Liver (tissue), 9 donors: ENCODE measurements around the gene LPP. TPM values are rescaled to one million over a fixed set of nuclear protein-coding genes. Genes with fewer than 3 reads are reported as not detected.

Source experiments
- DNase-seq: peaks from one replicate; pipeline ENCODE4 v3.0.0-alpha.2; 2017; ENCODE audit warnings: low spot score
- H3K27ac ChIP-seq, 2 donors: one replicate each; pipeline ENCODE4 v1.7.0; 2013; ENCODE audit warnings: inconsistent platforms in 2 of 2, low read length in 2 of 2, control low read depth in 1 of 2, low read depth in 1 of 2, mild to moderate bottlenecking in 1 of 2
- H3K27me3 ChIP-seq, 4 donors: one replicate each; pipeline versions ENCODE4 v1.6.1 to v1.7.0; 2013; ENCODE audit warnings: low read length in 3 of 4, inconsistent platforms in 1 of 4, mild to moderate bottlenecking in 1 of 4, moderate library complexity in 1 of 4; ENCODE audit not compliant: control insufficient read depth in 4 of 4, insufficient read depth in 4 of 4
- H3K36me3 ChIP-seq, 4 donors: one replicate each; pipeline versions ENCODE4 v1.6.1 to v1.7.0; 2013; ENCODE audit warnings: low read length in 3 of 4, mild to moderate bottlenecking in 3 of 4, low read depth in 1 of 4, moderate library complexity in 1 of 4; ENCODE audit not compliant: control insufficient read depth in 4 of 4, insufficient read depth in 3 of 4
- H3K4me1 ChIP-seq, 4 donors: one replicate each; pipeline versions ENCODE4 v1.6.1 to v1.7.0; 2013; ENCODE audit warnings: low read length in 3 of 4, mild to moderate bottlenecking in 3 of 4, moderate library complexity in 1 of 4; ENCODE audit not compliant: control insufficient read depth in 4 of 4, insufficient read depth in 4 of 4
- H3K4me3 ChIP-seq, 3 donors: one replicate each; pipeline versions ENCODE4 v1.6.1 to v1.7.0; 2013; ENCODE audit warnings: low read length in 3 of 3, control low read depth in 1 of 3, low read depth in 1 of 3, mild to moderate bottlenecking in 1 of 3
- H3K9ac ChIP-seq, 2 donors: one replicate each; pipeline ENCODE4 v1.7.0; 2013; ENCODE audit warnings: low read length in 2 of 2, mild to moderate bottlenecking in 2 of 2, moderate library complexity in 2 of 2, control low read depth in 1 of 2, low read depth in 1 of 2
- H3K9me3 ChIP-seq, 4 donors: one replicate each; pipeline versions ENCODE4 v1.6.1 to v1.7.0; 2013; ENCODE audit warnings: low read length in 3 of 4; ENCODE audit not compliant: control insufficient read depth in 4 of 4
- EGR1 ChIP-seq, 2 donors: IDR thresholded peaks; 2 replicates each; pipeline ENCODE4 v1.6.1; 2016 to 2018; ENCODE audit warnings: antibody characterized with exemption in 2 of 2, low read depth in 2 of 2
- FOXA2 ChIP-seq: IDR thresholded peaks from 2 replicates; pipeline ENCODE4 v1.6.1; 2016; ENCODE audit warnings: antibody characterized with exemption
- GABPA ChIP-seq, 2 donors: IDR thresholded peaks in 1 of 2; conservative IDR thresholded peaks in 1 of 2; 2 replicates each; pipeline ENCODE4 v1.6.1; 2016; ENCODE audit warnings: antibody characterized with exemption in 2 of 2, mild to moderate bottlenecking in 1 of 2, moderate library complexity in 1 of 2
- HNF4A ChIP-seq, 2 donors: conservative IDR thresholded peaks; 2 replicates each; pipeline ENCODE4 v1.6.1; 2016; ENCODE audit warnings: antibody characterized with exemption in 2 of 2, mild to moderate bottlenecking in 2 of 2
- HNF4G ChIP-seq: IDR thresholded peaks from 2 replicates; pipeline ENCODE4 v1.6.1; 2016; ENCODE audit warnings: antibody characterized with exemption
- JUND ChIP-seq, 2 donors: IDR thresholded peaks; 2 replicates each; pipeline ENCODE4 v1.6.1; 2016; ENCODE audit warnings: antibody characterized with exemption in 2 of 2
- MAX ChIP-seq: IDR thresholded peaks from 2 replicates; pipeline ENCODE4 v1.6.1; 2016; ENCODE audit warnings: antibody characterized with exemption
- NR2F2 ChIP-seq: IDR thresholded peaks from 2 replicates; pipeline ENCODE4 v1.6.1; 2016; ENCODE audit warnings: antibody characterized with exemption
- RAD21 ChIP-seq, 2 donors: IDR thresholded peaks; 2 replicates each; pipeline ENCODE4 v1.6.1; 2016; ENCODE audit warnings: antibody characterized with exemption in 2 of 2, mild to moderate bottlenecking in 2 of 2
- RXRA ChIP-seq, 2 donors: IDR thresholded peaks; 2 replicates each; pipeline ENCODE4 v1.6.1; 2017 to 2018; ENCODE audit warnings: antibody characterized with exemption in 2 of 2, mild to moderate bottlenecking in 1 of 2
- SP1 ChIP-seq: IDR thresholded peaks from 2 replicates; pipeline ENCODE4 v1.6.1; 2018; ENCODE audit warnings: antibody characterized with exemption, mild to moderate bottlenecking
- TAF1 ChIP-seq: conservative IDR thresholded peaks from 2 replicates; pipeline ENCODE4 v1.6.1; 2016; ENCODE audit warnings: antibody characterized with exemption, mild to moderate bottlenecking
- YY1 ChIP-seq: IDR thresholded peaks from 2 replicates; pipeline ENCODE4 v1.6.1; 2016; ENCODE audit warnings: antibody characterized with exemption, mild to moderate bottlenecking
- ZBTB33 ChIP-seq: IDR thresholded peaks from 2 replicates; pipeline ENCODE4 v1.6.1; 2016; ENCODE audit warnings: antibody characterized with exemption
- WGBS: extraction: QIAGEN DNeasy Blood & Tissue Kit; methylation state at CpG from one replicate; pipeline ENCODE4 v1.1.7; 2013; 5-methylcytosine and 5-hydroxymethylcytosine counted together
- polyA plus RNA-seq, 2 donors: library from polyadenylated mRNA; stranded (reverse) in 1 of 2; unstranded in 1 of 2; fragments of 200-250 nt in 1 of 2; fragments of >200 nt in 1 of 2; fragmentation: Nextera tagmentation in 1 of 2; extraction: Ambion mirVana in 1 of 2; gene quantifications; one replicate each; pipeline versions ENCODE4 v1.2.1 to v1.2.3, GENCODE V29; 2013 to 2015
- total RNA-seq, 2 donors: library from RNA; depleted of rRNA; stranded (reverse); fragments of >200 nt; gene quantifications; one replicate each; pipeline ENCODE4 v1.2.3, GENCODE V29; 2014
- TF ChIP-seq, protein P1 (sequence below): IDR thresholded peaks from 2 replicates; pipeline ENCODE4 v1.6.1; 2016; ENCODE audit warnings: antibody characterized with exemption, mild to moderate bottlenecking
- TF ChIP-seq, protein P2 (sequence below): fragments of 150-350 bp; IDR thresholded peaks from 2 replicates; pipeline ENCODE4 v1.5.1; 2017; ENCODE audit warnings: improper control_type of control experiment, low read depth, low read length; ENCODE audit not compliant: missing input control
- donor health status: healthy.
- donor health status: healthy.
- donor health status: healthy.
- donor health status: healthy.
- donor health status: healthy.

Gene LPP
- total and polyA plus RNA-seq, 4 donors: 3.3 to 53.7 (median 28.2) TPM

- Histone ChIP-seq H3K4me1 (no peaks in the 10 kb centered on the region), H3K9ac (no peak overlapping the region), H3K36me3 (peaks cover 0 to 2% (median 0%) of the 10 kb centered on the region in 4 donors), H3K4me3 (no peak overlapping the region), H3K27ac (no peak overlapping the region), H3K27me3 (no peaks in the 10 kb centered on the region), H3K9me3 (no peaks in the 10 kb centered on the region)
- TF ChIP-seq, protein P1, sequence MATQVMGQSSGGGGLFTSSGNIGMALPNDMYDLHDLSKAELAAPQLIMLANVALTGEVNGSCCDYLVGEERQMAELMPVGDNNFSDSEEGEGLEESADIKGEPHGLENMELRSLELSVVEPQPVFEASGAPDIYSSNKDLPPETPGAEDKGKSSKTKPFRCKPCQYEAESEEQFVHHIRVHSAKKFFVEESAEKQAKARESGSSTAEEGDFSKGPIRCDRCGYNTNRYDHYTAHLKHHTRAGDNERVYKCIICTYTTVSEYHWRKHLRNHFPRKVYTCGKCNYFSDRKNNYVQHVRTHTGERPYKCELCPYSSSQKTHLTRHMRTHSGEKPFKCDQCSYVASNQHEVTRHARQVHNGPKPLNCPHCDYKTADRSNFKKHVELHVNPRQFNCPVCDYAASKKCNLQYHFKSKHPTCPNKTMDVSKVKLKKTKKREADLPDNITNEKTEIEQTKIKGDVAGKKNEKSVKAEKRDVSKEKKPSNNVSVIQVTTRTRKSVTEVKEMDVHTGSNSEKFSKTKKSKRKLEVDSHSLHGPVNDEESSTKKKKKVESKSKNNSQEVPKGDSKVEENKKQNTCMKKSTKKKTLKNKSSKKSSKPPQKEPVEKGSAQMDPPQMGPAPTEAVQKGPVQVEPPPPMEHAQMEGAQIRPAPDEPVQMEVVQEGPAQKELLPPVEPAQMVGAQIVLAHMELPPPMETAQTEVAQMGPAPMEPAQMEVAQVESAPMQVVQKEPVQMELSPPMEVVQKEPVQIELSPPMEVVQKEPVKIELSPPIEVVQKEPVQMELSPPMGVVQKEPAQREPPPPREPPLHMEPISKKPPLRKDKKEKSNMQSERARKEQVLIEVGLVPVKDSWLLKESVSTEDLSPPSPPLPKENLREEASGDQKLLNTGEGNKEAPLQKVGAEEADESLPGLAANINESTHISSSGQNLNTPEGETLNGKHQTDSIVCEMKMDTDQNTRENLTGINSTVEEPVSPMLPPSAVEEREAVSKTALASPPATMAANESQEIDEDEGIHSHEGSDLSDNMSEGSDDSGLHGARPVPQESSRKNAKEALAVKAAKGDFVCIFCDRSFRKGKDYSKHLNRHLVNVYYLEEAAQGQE: no peak
- TF ChIP-seq MAX: no peak
- TF ChIP-seq GABPA (IDR thresholded peaks at IDR 0.05 in 1 of 2, conservative IDR thresholded peaks at IDR 0.05 in 1 of 2): no peak
- TF ChIP-seq NR2F2: no peak
- TF ChIP-seq RAD21 (IDR thresholded peaks at IDR 0.05): no peak
- TF ChIP-seq HNF4A (conservative IDR thresholded peaks at IDR 0.05): no peak
- TF ChIP-seq FOXA2: no peak
- TF ChIP-seq SP1: no peak
- TF ChIP-seq ZBTB33: no peak
- no peak for TF ChIP-seq RXRA (IDR thresholded peaks at IDR 0.05)
- no peak for TF ChIP-seq JUND (IDR thresholded peaks at IDR 0.05)
- DNase-seq: no peak
- WGBS: 91% methylated on average over 1 of the region's 1 CpG
Observed at GRCh38 chr3:188367678-188368077, 213.7 kb downstream of the LPP start.

- DNase-seq: no peak
- Histone ChIP-seq H3K27ac (no peak overlapping the region), H3K9ac (no peak overlapping the region), H3K27me3 (no peaks in the 10 kb centered on the region), H3K4me3 (no peak overlapping the region), H3K9me3 (no peaks in the 10 kb centered on the region), H3K36me3 (no peaks in the 10 kb centered on the region), H3K4me1 (no peaks in the 10 kb centered on the region)
- 97% methylated on average over 3 of the region's 3 CpGs for WGBS
- TF ChIP-seq HNF4A (conservative IDR thresholded peaks at IDR 0.05) (no peak), HNF4G (no peak), JUND (IDR thresholded peaks at IDR 0.05) (no peak), FOXA2 (no peak), EGR1 (IDR thresholded peaks at IDR 0.05; ENCODE audit: low read depth in 2 of 2) (no peak), YY1 (no peak), NR2F2 (no peak), RXRA (IDR thresholded peaks at IDR 0.05) (no peak), ZBTB33 (no peak), TAF1 (no peak), SP1 (no peak), MAX (no peak)
- TF ChIP-seq, protein P1: no peak
- TF ChIP-seq, protein P2, sequence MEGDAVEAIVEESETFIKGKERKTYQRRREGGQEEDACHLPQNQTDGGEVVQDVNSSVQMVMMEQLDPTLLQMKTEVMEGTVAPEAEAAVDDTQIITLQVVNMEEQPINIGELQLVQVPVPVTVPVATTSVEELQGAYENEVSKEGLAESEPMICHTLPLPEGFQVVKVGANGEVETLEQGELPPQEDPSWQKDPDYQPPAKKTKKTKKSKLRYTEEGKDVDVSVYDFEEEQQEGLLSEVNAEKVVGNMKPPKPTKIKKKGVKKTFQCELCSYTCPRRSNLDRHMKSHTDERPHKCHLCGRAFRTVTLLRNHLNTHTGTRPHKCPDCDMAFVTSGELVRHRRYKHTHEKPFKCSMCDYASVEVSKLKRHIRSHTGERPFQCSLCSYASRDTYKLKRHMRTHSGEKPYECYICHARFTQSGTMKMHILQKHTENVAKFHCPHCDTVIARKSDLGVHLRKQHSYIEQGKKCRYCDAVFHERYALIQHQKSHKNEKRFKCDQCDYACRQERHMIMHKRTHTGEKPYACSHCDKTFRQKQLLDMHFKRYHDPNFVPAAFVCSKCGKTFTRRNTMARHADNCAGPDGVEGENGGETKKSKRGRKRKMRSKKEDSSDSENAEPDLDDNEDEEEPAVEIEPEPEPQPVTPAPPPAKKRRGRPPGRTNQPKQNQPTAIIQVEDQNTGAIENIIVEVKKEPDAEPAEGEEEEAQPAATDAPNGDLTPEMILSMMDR: no peak
Observed at GRCh38 chr3:188369526-188369925, 215.6 kb downstream of the LPP start.
